HUES6 (cell line): ENCODE results near the gene TEX54.

Source experiments
- H3K27ac ChIP-seq: 2 replicates; pipeline ENCODE4 v1.7.0; 2013; ENCODE audit warnings: low read depth, mild to moderate bottlenecking, low read length, inconsistent platforms
- H3K27me3 ChIP-seq: 2 replicates; pipeline ENCODE4 v1.6.1; 2013; ENCODE audit warnings: low read length; ENCODE audit not compliant: control insufficient read depth, insufficient read depth
- H3K36me3 ChIP-seq: 2 replicates; pipeline ENCODE4 v1.6.1; 2013; ENCODE audit warnings: low read length; ENCODE audit not compliant: control insufficient read depth, insufficient read depth
- H3K4me1 ChIP-seq: 2 replicates; pipeline ENCODE4 v1.6.1; 2013; ENCODE audit warnings: low read length; ENCODE audit not compliant: control insufficient read depth, insufficient read depth
- H3K4me3 ChIP-seq: 2 replicates; pipeline ENCODE4 v1.5.1; 2013; ENCODE audit warnings: low read depth, low read length
- H3K9ac ChIP-seq: one replicate; pipeline ENCODE4 v1.6.1; 2013; ENCODE audit warnings: mild to moderate bottlenecking, low read length
- H3K9me3 ChIP-seq: 2 replicates; pipeline ENCODE4 v1.6.1; 2013; ENCODE audit warnings: low read depth, low read length; ENCODE audit not compliant: control insufficient read depth, insufficient read depth

Gene TEX54

GRCh38 chr11:62832336-62833234 is at the start of gene TEX54:
TEX54 (minus strand) TSS chr11:62832841.
- Histone ChIP-seq H3K9me3 (no peaks in the 10 kb centered on the region), H3K27me3 (no peaks in the 10 kb centered on the region), H3K4me3 (peak within 1 kb of the TSS; percentile 92), H3K36me3 (peaks cover 50% of the 10 kb centered on the region), H3K27ac (peak within 1 kb of the TSS; percentile 97), H3K9ac (peak within 1 kb of the TSS; percentile 97), H3K4me1 (peaks cover 4% of the 10 kb centered on the region; the same call in 1 of the 2 replicates)

GRCh38 chr11:62882431-62882749 is 49.7 kb upstream of the TEX54 start:
- Histone ChIP-seq H3K9ac (peak overlapping the region; percentile 98), H3K36me3 (peaks cover 85% of the 10 kb centered on the region), H3K27me3 (no peaks in the 10 kb centered on the region), H3K27ac (peak overlapping the region; percentile 98), H3K4me3 (peak overlapping the region; percentile 93), H3K9me3 (no peaks in the 10 kb centered on the region), H3K4me1 (peaks cover 38% of the 10 kb centered on the region)

GRCh38 chr11:62881579-62882430 is 49.2 kb upstream of the TEX54 start:
- Histone ChIP-seq H3K9me3 (no peaks in the 10 kb centered on the region), H3K36me3 (peaks cover 85% of the 10 kb centered on the region), H3K27ac (peak overlapping the region; percentile 98), H3K9ac (peak overlapping the region; percentile 98), H3K4me3 (peak overlapping the region; percentile 93), H3K27me3 (no peaks in the 10 kb centered on the region), H3K4me1 (peaks cover 38% of the 10 kb centered on the region)

DNA sequence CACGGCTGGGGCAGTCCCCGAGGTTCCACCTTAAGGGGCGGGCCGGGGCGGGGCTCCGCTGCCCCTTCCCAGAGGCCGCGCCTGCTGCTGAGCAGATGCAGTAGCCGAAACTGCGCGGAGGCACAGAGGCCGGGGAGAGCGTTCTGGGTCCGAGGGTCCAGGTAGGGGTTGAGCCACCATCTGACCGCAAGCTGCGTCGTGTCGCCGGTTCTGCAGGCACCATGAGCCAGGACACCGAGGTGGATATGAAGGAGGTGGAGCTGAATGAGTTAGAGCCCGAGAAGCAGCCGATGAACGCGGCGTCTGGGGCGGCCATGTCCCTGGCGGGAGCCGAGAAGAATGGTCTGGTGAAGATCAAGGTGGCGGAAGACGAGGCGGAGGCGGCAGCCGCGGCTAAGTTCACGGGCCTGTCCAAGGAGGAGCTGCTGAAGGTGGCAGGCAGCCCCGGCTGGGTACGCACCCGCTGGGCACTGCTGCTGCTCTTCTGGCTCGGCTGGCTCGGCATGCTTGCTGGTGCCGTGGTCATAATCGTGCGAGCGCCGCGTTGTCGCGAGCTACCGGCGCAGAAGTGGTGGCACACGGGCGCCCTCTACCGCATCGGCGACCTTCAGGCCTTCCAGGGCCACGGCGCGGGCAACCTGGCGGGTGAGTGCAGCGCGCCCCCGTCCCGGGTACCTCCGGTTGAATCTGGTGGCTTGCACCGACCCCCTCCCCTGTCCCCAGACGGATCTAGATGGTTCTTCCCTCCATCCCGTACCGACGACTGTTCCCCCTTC is 48.4 kb upstream of the TEX54 start, which contains the start of gene SLC3A2:
TSS of gene SLC3A2 (plus strand) at position 94 of the 776 bp plus-strand sequence. CDS start at position 222, 128 bp downstream.
- no peaks in the 10 kb centered on the region for H3K27me3 ChIP-seq
- peaks cover 39% of the 10 kb centered on the region for H3K4me1 ChIP-seq
- peaks cover 85% of the 10 kb centered on the region for H3K36me3 ChIP-seq
- H3K4me3 ChIP-seq = peak within 1 kb of the TSS; percentile 93
- H3K9ac ChIP-seq = peak within 1 kb of the TSS; percentile 98
- H3K9me3 ChIP-seq = no peaks in the 10 kb centered on the region
- peak within 1 kb of the TSS; percentile 98 for H3K27ac ChIP-seq

GRCh38 chr11:62880231-62880802 is 47.7 kb upstream of the TEX54 start:
- peak overlapping the region; percentile 93 for H3K4me3 ChIP-seq
- H3K36me3 ChIP-seq = peaks cover 82% of the 10 kb centered on the region
- peak overlapping the region; percentile 98; the same call in 1 of the 2 replicates for H3K27ac ChIP-seq
- peak overlapping the region; percentile 98 for H3K9ac ChIP-seq
- H3K4me1 ChIP-seq = peaks cover 42% of the 10 kb centered on the region
- H3K27me3 ChIP-seq = no peaks in the 10 kb centered on the region
- H3K9me3 ChIP-seq = no peaks in the 10 kb centered on the region

- Histone ChIP-seq H3K27me3 (no peaks in the 10 kb centered on the region), H3K9me3 (no peaks in the 10 kb centered on the region), H3K36me3 (peaks cover 81% of the 10 kb centered on the region), H3K27ac (no peak overlapping the region; the same call in 1 of the 2 replicates), H3K9ac (peak overlapping the region; percentile 98), H3K4me1 (peaks cover 38% of the 10 kb centered on the region), H3K4me3 (peak overlapping the region; percentile 93)
Observed at GRCh38 chr11:62879235-62879978, 46.8 kb upstream of the TEX54 start.

- Histone ChIP-seq H3K36me3 (peaks cover 78% of the 10 kb centered on the region), H3K9ac (no peak overlapping the region), H3K4me3 (no peak overlapping the region), H3K9me3 (no peaks in the 10 kb centered on the region), H3K27ac (no peak overlapping the region), H3K27me3 (no peaks in the 10 kb centered on the region), H3K4me1 (peaks cover 18% of the 10 kb centered on the region)
Observed at GRCh38 chr11:62876712-62877111, 44.1 kb upstream of the TEX54 start.

DNA sequence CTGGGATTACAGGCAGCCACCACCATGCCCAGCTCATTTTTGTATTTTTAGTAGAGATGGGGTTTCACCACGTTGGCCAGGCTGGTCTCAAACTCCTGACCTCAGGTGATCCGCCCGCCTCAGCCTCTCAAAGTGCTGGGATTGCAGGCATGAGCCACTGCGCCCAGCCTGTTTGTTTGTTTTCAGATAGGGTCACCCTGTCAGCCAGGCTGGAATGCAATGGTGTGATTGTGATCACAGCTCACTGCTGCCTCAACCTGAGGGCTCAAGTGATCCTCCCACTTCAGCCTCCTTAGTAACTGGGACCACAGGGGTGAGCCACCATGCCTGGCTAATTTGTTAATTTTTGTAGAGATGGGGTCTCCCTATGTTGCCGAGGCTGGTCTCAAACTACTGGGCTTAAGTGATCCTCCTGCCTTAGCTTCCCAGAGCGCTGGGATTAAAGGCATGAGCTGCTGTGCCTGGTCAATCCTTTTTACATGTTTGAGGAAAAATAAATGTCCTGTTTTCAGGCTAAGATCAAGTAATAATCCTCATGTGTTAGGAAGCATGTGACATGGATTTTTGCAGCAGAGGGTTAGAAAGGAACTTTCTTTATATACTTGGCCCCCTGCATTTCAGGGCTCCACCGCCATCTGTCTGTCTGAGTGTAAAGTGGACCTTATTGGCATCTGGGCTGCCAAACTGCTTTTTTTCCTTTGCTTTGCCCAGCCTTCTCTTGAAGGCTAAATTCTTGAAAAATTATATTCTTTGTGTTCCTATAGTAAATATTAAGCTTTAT is 43.2 kb upstream of the TEX54 start:
- Histone ChIP-seq H3K27ac (no peak overlapping the region), H3K4me1 (peaks cover 18% of the 10 kb centered on the region), H3K9me3 (no peaks in the 10 kb centered on the region), H3K4me3 (no peak overlapping the region), H3K27me3 (no peaks in the 10 kb centered on the region), H3K36me3 (peaks cover 74% of the 10 kb centered on the region), H3K9ac (peak overlapping the region; percentile 10)

GRCh38 chr11:62874851-62875250 is 42.2 kb upstream of the TEX54 start:
- Histone ChIP-seq H3K9ac (no peak overlapping the region), H3K36me3 (peaks cover 71% of the 10 kb centered on the region), H3K4me1 (peaks cover 12% of the 10 kb centered on the region), H3K27ac (no peak overlapping the region), H3K9me3 (no peaks in the 10 kb centered on the region), H3K27me3 (no peaks in the 10 kb centered on the region), H3K4me3 (no peak overlapping the region)
